KMS-11 (cell line): Measurements from ENCODE around the gene BEND5.

ENCODE experiments used
- H2AFZ ChIP-seq: fragments of 200-600 bp; sonication (generic); 2 replicates; pipeline ENCODE4 v1.6.1; 2016; ENCODE audit warnings: antibody characterized with exemption, mixed run types, low read depth
- H3K27ac ChIP-seq: fragments of 200-600 bp; sonication (generic); 2 replicates; pipeline ENCODE4 v1.6.1; 2016; ENCODE audit warnings: mild to moderate bottlenecking, mixed run types
- H3K27me3 ChIP-seq: fragments of 200-600 bp; sonication (generic); 2 replicates; pipeline ENCODE4 v1.6.1; 2017; ENCODE audit warnings: mild to moderate bottlenecking, low read depth, mixed run types, moderate library complexity; ENCODE audit not compliant: insufficient read depth
- H3K36me3 ChIP-seq: fragments of 200-600 bp; sonication (generic); 2 replicates; pipeline ENCODE4 v1.6.1; 2017; ENCODE audit warnings: mild to moderate bottlenecking, mixed run types; ENCODE audit not compliant: insufficient read depth
- H3K4me1 ChIP-seq: fragments of 200-600 bp; sonication (generic); 2 replicates; pipeline ENCODE4 v1.6.1; 2016; ENCODE audit warnings: mild to moderate bottlenecking, low read depth, mixed run types; ENCODE audit not compliant: poor library complexity, severe bottlenecking
- H3K4me2 ChIP-seq: fragments of 200-600 bp; sonication (generic); 2 replicates; pipeline ENCODE4 v1.7.0; 2016; ENCODE audit warnings: mild to moderate bottlenecking, mixed run types
- H3K4me3 ChIP-seq: fragments of 200-600 bp; sonication (generic); IDR thresholded peaks from 2 replicates; pipeline ENCODE4 v1.6.1; 2017; ENCODE audit warnings: low read depth, low read length, mixed read lengths; ENCODE audit not compliant: insufficient read depth
- H3K79me2 ChIP-seq: fragments of 200-600 bp; sonication (generic); 2 replicates; pipeline ENCODE4 v1.6.1; 2016; ENCODE audit warnings: low read depth, mixed run types; ENCODE audit not compliant: insufficient read depth
- H3K9ac ChIP-seq: fragments of 200-600 bp; sonication (generic); 2 replicates; pipeline ENCODE4 v1.6.1; 2016; ENCODE audit warnings: mild to moderate bottlenecking, mixed run types
- H4K20me1 ChIP-seq: fragments of 200-600 bp; sonication (generic); 2 replicates; pipeline ENCODE4 v1.6.1; 2016; ENCODE audit warnings: mild to moderate bottlenecking, mixed run types; ENCODE audit not compliant: insufficient read depth
- TF ChIP-seq, protein P1 (sequence below): fragments of 200-600 bp; sonication (generic); conservative IDR thresholded peaks from 2 replicates; pipeline ENCODE4 v1.6.1; 2017; ENCODE audit warnings: low read depth, mild to moderate bottlenecking, antibody characterized with exemption, low read length, moderate library complexity, mixed read lengths

Gene BEND5, protein sequence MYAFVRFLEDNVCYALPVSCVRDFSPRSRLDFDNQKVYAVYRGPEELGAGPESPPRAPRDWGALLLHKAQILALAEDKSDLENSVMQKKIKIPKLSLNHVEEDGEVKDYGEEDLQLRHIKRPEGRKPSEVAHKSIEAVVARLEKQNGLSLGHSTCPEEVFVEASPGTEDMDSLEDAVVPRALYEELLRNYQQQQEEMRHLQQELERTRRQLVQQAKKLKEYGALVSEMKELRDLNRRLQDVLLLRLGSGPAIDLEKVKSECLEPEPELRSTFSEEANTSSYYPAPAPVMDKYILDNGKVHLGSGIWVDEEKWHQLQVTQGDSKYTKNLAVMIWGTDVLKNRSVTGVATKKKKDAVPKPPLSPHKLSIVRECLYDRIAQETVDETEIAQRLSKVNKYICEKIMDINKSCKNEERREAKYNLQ

DNA sequence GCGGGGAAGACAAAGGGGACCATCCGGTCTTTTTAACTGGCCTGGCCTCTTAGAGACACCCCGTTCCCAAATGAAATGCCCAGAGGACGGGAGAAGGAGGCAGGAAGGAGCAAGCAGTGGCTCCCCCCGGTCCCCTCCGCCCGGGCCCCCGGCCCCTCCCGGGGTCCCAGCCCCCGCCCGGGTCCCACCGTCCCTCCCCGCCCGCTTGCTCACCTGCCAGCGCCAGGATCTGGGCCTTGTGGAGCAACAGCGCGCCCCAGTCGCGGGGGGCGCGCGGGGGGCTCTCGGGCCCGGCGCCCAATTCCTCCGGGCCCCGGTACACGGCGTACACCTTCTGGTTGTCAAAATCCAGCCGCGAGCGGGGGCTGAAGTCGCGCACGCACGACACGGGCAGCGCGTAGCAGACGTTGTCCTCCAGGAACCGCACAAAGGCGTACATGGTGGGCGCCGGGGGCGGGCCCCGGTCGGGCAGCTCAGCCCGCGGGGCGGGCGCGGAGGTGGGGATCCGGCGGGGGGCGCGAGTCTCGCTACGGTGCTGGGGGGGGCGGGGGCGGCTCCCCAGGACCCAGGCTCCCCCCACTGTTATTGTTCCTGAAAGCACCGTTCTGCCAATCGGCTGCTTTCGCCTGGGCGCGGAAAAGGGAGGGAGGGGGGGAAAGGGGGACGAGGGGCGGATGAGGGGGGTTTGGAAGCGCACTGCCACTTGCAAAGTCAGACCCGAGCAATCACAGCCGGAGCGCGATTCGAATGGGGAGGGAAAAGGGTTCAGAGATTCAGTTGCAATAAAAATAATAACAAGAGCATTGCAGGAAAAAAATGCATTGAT is at the start of gene BEND5:
TSS of gene BEND5 (minus strand) at position 499 of the 826 bp plus-strand sequence. CDS start at position 439, 60 bp downstream.
- H3K4me1 ChIP-seq = no peaks in the 10 kb centered on the region
- H3K27me3 ChIP-seq = no peaks in the 10 kb centered on the region
- H3K4me3 ChIP-seq = no peak within 1 kb of the TSS
- TF ChIP-seq, protein P1, sequence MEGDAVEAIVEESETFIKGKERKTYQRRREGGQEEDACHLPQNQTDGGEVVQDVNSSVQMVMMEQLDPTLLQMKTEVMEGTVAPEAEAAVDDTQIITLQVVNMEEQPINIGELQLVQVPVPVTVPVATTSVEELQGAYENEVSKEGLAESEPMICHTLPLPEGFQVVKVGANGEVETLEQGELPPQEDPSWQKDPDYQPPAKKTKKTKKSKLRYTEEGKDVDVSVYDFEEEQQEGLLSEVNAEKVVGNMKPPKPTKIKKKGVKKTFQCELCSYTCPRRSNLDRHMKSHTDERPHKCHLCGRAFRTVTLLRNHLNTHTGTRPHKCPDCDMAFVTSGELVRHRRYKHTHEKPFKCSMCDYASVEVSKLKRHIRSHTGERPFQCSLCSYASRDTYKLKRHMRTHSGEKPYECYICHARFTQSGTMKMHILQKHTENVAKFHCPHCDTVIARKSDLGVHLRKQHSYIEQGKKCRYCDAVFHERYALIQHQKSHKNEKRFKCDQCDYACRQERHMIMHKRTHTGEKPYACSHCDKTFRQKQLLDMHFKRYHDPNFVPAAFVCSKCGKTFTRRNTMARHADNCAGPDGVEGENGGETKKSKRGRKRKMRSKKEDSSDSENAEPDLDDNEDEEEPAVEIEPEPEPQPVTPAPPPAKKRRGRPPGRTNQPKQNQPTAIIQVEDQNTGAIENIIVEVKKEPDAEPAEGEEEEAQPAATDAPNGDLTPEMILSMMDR = no peak
- no peaks in the 10 kb centered on the region for H3K36me3 ChIP-seq
- no peak within 1 kb of the TSS for H3K9ac ChIP-seq
- no peak within 1 kb of the TSS for H3K27ac ChIP-seq
- no peak within 1 kb of the TSS for H3K4me2 ChIP-seq
- no peaks in the 10 kb centered on the region for H4K20me1 ChIP-seq
- no peaks in the 10 kb centered on the region for H3K79me2 ChIP-seq
- H2AFZ ChIP-seq = no peak within 1 kb of the TSS

DNA sequence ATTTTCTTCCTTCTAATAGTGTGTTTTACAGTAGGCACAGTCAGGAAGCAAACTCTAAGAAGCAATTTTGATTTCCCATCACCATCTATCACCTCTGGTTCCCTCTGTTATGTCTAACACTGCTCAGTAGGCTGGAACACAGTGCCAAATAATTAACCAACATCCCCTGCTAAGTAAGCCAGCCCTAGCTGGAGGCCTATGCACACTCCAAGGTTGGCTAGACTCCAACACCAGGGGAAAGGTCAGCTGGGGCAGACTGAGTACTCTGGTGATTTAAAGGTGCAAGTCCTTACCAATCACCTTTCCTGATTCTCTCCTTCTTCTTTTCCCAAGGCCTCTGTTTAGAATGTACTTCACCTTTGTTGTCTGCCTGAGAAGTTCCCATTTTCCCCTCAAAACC is 46.5 kb upstream of the BEND5 start:
- Histone ChIP-seq H3K4me1 (no peaks in the 10 kb centered on the region), H3K4me3 (no peak overlapping the region), H2AFZ (no peak overlapping the region), H3K27me3 (no peaks in the 10 kb centered on the region), H3K9ac (no peak overlapping the region), H3K79me2 (no peaks in the 10 kb centered on the region), H3K27ac (no peak overlapping the region), H3K4me2 (no peak overlapping the region), H3K36me3 (no peaks in the 10 kb centered on the region), H4K20me1 (no peaks in the 10 kb centered on the region)
- TF ChIP-seq, protein P1 = no peak

GRCh38 chr1:48820491-48820890 is 43.8 kb upstream of the BEND5 start:
- Histone ChIP-seq H3K9ac (no peak overlapping the region), H3K4me3 (no peak overlapping the region), H3K27ac (no peak overlapping the region), H4K20me1 (no peaks in the 10 kb centered on the region), H3K27me3 (no peaks in the 10 kb centered on the region), H2AFZ (no peak overlapping the region), H3K36me3 (no peaks in the 10 kb centered on the region), H3K79me2 (no peaks in the 10 kb centered on the region), H3K4me1 (no peaks in the 10 kb centered on the region), H3K4me2 (no peak overlapping the region)
- TF ChIP-seq, protein P1 = no peak

DNA sequence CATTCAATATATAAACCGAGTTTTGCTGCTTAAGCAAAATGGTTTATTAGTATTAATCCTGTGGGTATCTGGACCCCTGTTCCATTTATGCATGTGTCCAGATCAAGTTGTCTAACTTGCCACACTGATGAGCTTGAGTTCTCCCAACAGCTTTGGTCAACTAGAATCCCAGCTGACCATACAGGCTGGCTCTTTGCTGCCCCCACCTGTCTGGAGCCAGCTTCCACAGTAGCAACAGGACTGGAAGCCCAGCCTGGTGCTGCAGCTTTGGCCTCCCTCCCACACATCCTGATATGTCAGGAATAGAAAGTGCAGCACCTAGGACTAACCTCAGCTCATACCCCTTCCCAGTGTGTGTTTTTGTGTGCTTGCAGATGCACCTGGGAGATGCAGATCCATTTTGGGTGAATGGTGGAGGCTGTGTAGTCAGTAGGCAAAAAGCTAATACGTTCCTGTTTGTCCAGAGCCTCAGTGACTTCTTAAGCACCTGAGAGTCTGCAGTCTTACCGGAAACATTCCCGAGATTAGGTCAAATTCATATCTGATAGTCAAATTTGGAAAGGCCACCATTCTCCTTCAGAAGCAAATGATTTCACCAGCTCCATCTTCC is 40.9 kb upstream of the BEND5 start:
- Histone ChIP-seq H3K27me3 (no peaks in the 10 kb centered on the region), H3K36me3 (no peaks in the 10 kb centered on the region), H2AFZ (no peak overlapping the region), H3K4me3 (no peak overlapping the region), H3K4me2 (no peak overlapping the region), H3K27ac (no peak overlapping the region), H4K20me1 (no peaks in the 10 kb centered on the region), H3K9ac (no peak overlapping the region), H3K4me1 (no peaks in the 10 kb centered on the region), H3K79me2 (no peaks in the 10 kb centered on the region)
- TF ChIP-seq, protein P1 = no peak; the same call in 1 of the 2 replicates
